Epithelial cell of proximal tubule (primary cell): ENCODE data around the gene CXXC5. TPM values are rescaled to one million over a fixed set of nuclear protein-coding genes. Genes with fewer than 3 reads are reported as not detected.
A peak's percentile ranks its signal among the peaks of the same experiment; 100 is the strongest.
"Not testable (repeated sequence)": the region's sequence is repeated elsewhere in the genome, so short reads cannot be mapped to it uniquely, and the experiment has no call there.

ENCODE experiments used
- DNase-seq: peaks from one replicate; pipeline ENCODE4 v3.0.0-alpha.2; 2011; ENCODE audit warnings: low read depth
- H3K4me3 ChIP-seq: 2 replicates; pipeline ENCODE4 v1.5.1; 2011; ENCODE audit warnings: low read depth, mild to moderate bottlenecking, low read length
- CTCF ChIP-seq: conservative IDR thresholded peaks from 2 replicates; pipeline ENCODE4 v1.5.1; 2012; ENCODE audit warnings: low read depth, mild to moderate bottlenecking, low read length
- total RNA-seq: library from RNA; depleted of rRNA; stranded (reverse); fragments of >200 nt; gene quantifications from 2 replicates; pipeline ENCODE4 v1.2.3, GENCODE V29; 2015

CXXC5 gene
- total RNA-seq, 1 donor from 2014 or later, result 56.4 TPM

GRCh38 chr5:139723986-139724587 is 75.9 kb downstream of the CXXC5 start:
- no peak for TF ChIP-seq CTCF
- no peak overlapping the region for H3K4me3 ChIP-seq
- no peak for DNase-seq

GRCh38 chr5:139725073-139725830 is 77.1 kb downstream of the CXXC5 start:
- TF ChIP-seq CTCF, result no peak
- no peak overlapping the region for H3K4me3 ChIP-seq
- no peak for DNase-seq

- no peak overlapping the region for H3K4me3 ChIP-seq
- no peak for DNase-seq
- no peak for TF ChIP-seq CTCF
These were observed 78.1 kb downstream of the CXXC5 start for GRCh38 chr5:139726248-139726647.

- DNase-seq, result peak; percentile 73
- not testable (repeated sequence) for H3K4me3 ChIP-seq
These were observed 79.5 kb downstream of the CXXC5 start for GRCh38 chr5:139727615-139728014.

GRCh38 chr5:139731281-139731680 is 83.1 kb downstream of the CXXC5 start:
- H3K4me3 ChIP-seq, result no peak overlapping the region
- no peak for DNase-seq
- TF ChIP-seq CTCF, result no peak

GRCh38 chr5:139732019-139732418 is 83.9 kb downstream of the CXXC5 start:
- H3K4me3 ChIP-seq, result no peak overlapping the region
- no peak for TF ChIP-seq CTCF
- no peak for DNase-seq

GRCh38 chr5:139733010-139733688 is 85.0 kb downstream of the CXXC5 start:
- no peak for TF ChIP-seq CTCF
- no peak overlapping the region for H3K4me3 ChIP-seq
- DNase-seq, result no peak
